Cardiac fibroblast (primary cell): ENCODE data around the gene PLSCR4.

ENCODE experiments used
- DNase-seq, 2 donors: peaks; one replicate each; pipeline versions ENCODE4 v3.0.0 to v3.0.0-alpha.2; 2010; ENCODE audit warnings: low read depth in 2 of 2
- H3K4me3 ChIP-seq, 2 donors: replicated peaks in 1 of 2; 1 replicate in 1 of 2; 2 replicates in 1 of 2; pipeline ENCODE4 v1.5.1; 2011; ENCODE audit warnings: low read depth in 2 of 2, low read length in 2 of 2, mild to moderate bottlenecking in 2 of 2, moderate library complexity in 1 of 2
- CTCF ChIP-seq: IDR thresholded peaks from one replicate; pipeline ENCODE4 v1.5.1; 2011; ENCODE audit warnings: low read depth, mild to moderate bottlenecking, low read length, inconsistent platforms

PLSCR4 gene

DNA sequence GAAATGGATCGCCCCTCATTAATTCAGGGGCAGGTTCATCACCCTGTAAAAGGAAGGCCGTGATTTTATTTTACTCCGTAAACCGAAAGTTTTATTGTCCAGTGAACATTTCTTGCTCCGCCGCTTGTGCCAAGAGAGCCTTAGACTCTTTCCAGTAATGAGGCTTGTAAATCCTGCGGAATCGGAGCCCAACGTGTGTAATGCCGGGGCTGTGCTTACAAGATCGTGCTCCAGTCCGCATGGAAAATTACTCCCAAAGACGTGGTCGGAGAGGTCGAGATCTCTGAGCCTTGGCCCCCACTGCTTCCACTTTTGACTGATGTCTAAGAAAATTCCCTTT, 89.3 kb downstream of the PLSCR4 start:
- no peak for TF ChIP-seq CTCF
- H3K4me3 ChIP-seq: peak overlapping the region; percentile 67 to 89
- DNase-seq: peak in 1 of 2 donors; percentile 74

DNA sequence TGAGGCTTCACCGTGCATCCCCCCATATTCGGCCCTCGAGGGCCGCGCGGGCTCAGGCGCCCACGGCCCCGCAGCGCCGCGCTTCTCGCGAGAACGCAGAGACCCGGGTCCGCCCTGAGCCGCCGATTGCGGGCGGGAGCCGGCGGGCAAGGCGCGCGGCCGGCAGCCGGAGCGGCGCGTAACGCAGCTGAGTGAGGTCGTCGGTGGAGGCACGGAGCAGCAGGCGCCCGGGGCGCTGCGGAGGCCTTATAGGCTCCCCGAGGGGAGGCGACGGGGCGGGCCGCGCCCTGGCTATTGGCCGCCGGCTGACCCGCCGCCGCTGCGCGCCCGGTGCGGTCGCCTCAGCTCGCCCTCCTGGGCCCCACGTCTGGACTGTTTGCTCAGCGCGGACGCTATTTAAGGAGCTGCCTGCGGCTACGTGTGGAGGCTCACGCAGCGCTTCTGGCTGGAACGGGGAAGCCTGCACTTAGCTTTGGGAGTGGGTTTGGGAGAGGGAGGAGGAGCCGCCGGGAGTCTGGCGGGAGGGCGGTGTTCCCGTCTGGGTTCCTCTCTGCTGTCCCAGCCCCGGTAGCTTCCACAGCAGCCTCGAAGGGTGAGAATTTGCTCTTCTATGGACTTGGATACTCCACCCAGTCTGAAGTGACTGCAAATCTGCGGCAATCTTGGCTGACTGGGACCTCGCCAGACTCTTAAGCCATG, 89.8 kb downstream of the PLSCR4 start, which contains the start of gene PLOD2:
Gene PLOD2 (minus strand): TSS at position 221 of the 699 bp plus-strand sequence. CDS start 195 bp downstream, at position 26.
- TF ChIP-seq CTCF: no peak
- peak within 1 kb of the TSS; percentile 67 to 89 for H3K4me3 ChIP-seq
- DNase-seq: peak; percentile 93 to 96

GRCh38 chr3:146160321-146160963, 90.5 kb downstream of the PLSCR4 start:
- H3K4me3 ChIP-seq: peak overlapping the region; percentile 67 to 89
- peak; percentile 87 for DNase-seq
- TF ChIP-seq CTCF: peak; percentile 73

- H3K4me3 ChIP-seq: peak overlapping the region; percentile 67 to 89
- no peak for DNase-seq
- no peak for TF ChIP-seq CTCF
Measured at GRCh38 chr3:146159616-146160320, 91.1 kb downstream of the PLSCR4 start.

DNA sequence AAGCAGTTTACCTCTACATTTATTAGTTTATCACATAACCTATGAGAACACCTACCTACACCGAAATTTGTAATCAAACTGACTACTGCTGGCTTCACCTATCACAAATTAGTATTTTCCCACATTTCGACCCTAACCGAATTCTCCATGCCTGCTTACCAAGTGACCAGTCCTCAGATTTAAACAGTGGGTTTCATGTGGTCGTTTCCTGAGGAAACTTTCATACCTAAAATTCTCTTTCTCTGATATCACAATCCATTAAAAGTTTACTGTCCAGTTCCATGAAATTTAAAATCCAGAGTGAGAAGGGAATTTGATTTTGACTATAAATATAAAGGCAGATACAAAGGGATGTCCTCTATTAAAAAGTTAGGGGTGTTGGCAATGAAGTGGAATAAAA, 91.9 kb downstream of the PLSCR4 start:
- peak overlapping the region; percentile 67 to 89 for H3K4me3 ChIP-seq
- TF ChIP-seq CTCF: no peak
- no peak for DNase-seq

DNA sequence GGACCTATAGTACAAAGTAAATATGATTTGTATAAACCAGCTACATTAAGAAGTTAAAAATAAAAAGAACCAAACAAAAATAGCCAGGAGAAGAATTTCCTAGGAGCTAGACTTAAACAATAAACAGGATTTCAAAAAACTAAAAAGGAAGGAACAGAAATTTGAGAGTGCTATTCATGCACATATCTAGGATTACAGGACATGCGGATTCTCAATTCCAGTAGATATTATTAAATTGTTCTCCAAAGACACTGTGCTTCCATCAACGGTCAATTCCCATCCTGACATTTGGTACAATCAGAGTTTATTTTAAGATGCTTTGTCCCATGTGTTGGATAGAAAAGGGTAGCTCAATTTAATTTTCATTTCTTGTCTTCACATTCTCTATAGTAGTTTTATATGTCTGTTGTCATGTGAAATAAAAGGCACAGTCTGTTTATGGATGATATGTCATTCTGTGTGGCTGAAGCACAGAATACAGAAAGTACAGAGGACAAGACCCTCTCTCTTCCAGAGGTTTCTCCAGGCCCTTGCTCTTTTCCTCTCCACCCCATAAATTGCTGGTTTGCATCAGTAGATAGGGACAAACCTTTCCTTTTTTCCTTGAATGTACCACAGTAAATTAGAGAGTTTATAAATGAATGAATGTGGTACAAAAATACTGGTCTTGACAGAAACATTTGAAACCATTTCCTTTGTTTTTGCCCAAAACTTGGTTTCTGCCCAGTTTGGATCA, 93.4 kb downstream of the PLSCR4 start:
- TF ChIP-seq CTCF: no peak
- DNase-seq: no peak
- H3K4me3 ChIP-seq: peak overlapping the region; percentile 17 to 67
